GM12864 (cell line): ENCODE data around the gene CARD9.

Experiments
- DNase-seq: peaks from one replicate; pipeline ENCODE4 v3.0.0-alpha.2; 2011; ENCODE audit warnings: low read depth
- H3K4me3 ChIP-seq: 2 replicates; pipeline ENCODE4 v1.5.1; 2011; ENCODE audit warnings: mild to moderate bottlenecking, low read depth, low read length, control low read depth
- CTCF ChIP-seq: IDR thresholded peaks from 2 replicates; pipeline ENCODE4 v1.5.1; 2011; ENCODE audit warnings: low read depth, mild to moderate bottlenecking, moderate library complexity, low read length, control low read depth, inconsistent platforms; ENCODE audit errors: missing control alignments

CARD9 gene

GRCh38 chr9:136379891-136380290, 6.4 kb upstream of the CARD9 start:
- H3K4me3 ChIP-seq, result no peak overlapping the region
- DNase-seq, result no peak
- no peak for TF ChIP-seq CTCF

- TF ChIP-seq CTCF, result no peak
- no peak for DNase-seq
- no peak overlapping the region for H3K4me3 ChIP-seq
Observed at GRCh38 chr9:136379401-136379800, 5.9 kb upstream of the CARD9 start.

GRCh38 chr9:136379003-136379287, 5.5 kb upstream of the CARD9 start:
- no peak overlapping the region for H3K4me3 ChIP-seq
- no peak for TF ChIP-seq CTCF
- no peak for DNase-seq

GRCh38 chr9:136378170-136379002, 4.9 kb upstream of the CARD9 start:
- no peak overlapping the region for H3K4me3 ChIP-seq
- TF ChIP-seq CTCF, result no peak
- DNase-seq, result no peak

- TF ChIP-seq CTCF, result no peak
- no peak overlapping the region for H3K4me3 ChIP-seq
- DNase-seq, result no peak
Observed at GRCh38 chr9:136377341-136378169, 4.1 kb upstream of the CARD9 start.

- no peak for DNase-seq
- no peak overlapping the region for H3K4me3 ChIP-seq
- no peak for TF ChIP-seq CTCF
Observed at GRCh38 chr9:136376457-136376856, 3.0 kb upstream of the CARD9 start.

GRCh38 chr9:136375096-136375495, 1.6 kb upstream of the CARD9 start:
- no peak for DNase-seq
- no peak overlapping the region for H3K4me3 ChIP-seq
- TF ChIP-seq CTCF, result no peak
